HCT116 (cell line): ENCODE measurements around the gene GRIK3. TPM values are rescaled to one million over a fixed set of nuclear protein-coding genes. Genes with fewer than 3 reads are reported as not detected.

Experiments
- ATAC-seq: fragments of 200-7000 bp; cut with Tn5 transposase; 2 replicates; pipeline ENCODE4 v1.9.1; 2020; ENCODE audit warnings: mild to moderate bottlenecking, moderate library complexity
- BruUV-seq: library from RNA; stranded (reverse); fragments of 400-500 nt; replicated peaks from 2 replicates; lab custom pipeline; 2021; lab: Mats Ljungman, UMichigan
- CTCF ChIA-PET: fragments of 300-600 bp; sonication (Branson Sonifier 250); formaldehyde crosslinking; loops from one replicate; lab custom pipeline; 2021; ENCODE audit warnings: antibody characterized with exemption; lab: Charles Lee
- POLR2A ChIA-PET: fragments of 300-600, 350-600 bp; sonication (Branson Sonifier 250); formaldehyde crosslinking; loops from one replicate; lab custom pipeline; 2021; ENCODE audit warnings: antibody characterized with exemption; lab: Charles Lee
- RAD21 ChIA-PET, 2 experiments: fragments of 300-600 bp; sonication (Branson Sonifier 250); formaldehyde crosslinking; loops; one replicate each; lab custom pipeline; 2023; ENCODE audit warnings: low total read pairs in 2 of 2; ENCODE audit not compliant: uncharacterized antibody in 2 of 2, unreplicated experiment in 2 of 2, low non-redundant PET in 1 of 2; lab: Charles Lee
- DNase-seq: peaks from one replicate; pipeline ENCODE4 v3.0.0-alpha.2; 2010; ENCODE audit warnings: low read depth, low spot score
- H2AFZ ChIP-seq: fragments of 200-600 bp; shearing (Covaris generic), sonication (generic); 2 replicates; pipeline ENCODE4 v1.6.1; 2017; ENCODE audit warnings: low read depth, mixed run types, mixed read lengths, antibody characterized with exemption, low read length; ENCODE audit not compliant: poor library complexity, severe bottlenecking
- H3K27ac ChIP-seq: 2 replicates; pipeline ENCODE4 v1.5.1; 2012; ENCODE audit warnings: low read depth, low read length
- H3K27me3 ChIP-seq: fragments of 200-600 bp; sonication (generic); 2 replicates; pipeline ENCODE4 v1.6.1; 2016; ENCODE audit warnings: mixed run types, low read length, mixed read lengths; ENCODE audit not compliant: insufficient read depth
- H3K36me3 ChIP-seq, 2 experiments: fragments of 200-500 bp in 1 of 2; fragments of 200-600 bp in 1 of 2; sonication (Bioruptor generic) in 1 of 2; sonication (generic) in 1 of 2; 2 replicates each; pipeline versions ENCODE4 v1.5.1 to v1.6.1; 2014 to 2016; ENCODE audit warnings: low read length in 2 of 2, inconsistent platforms in 1 of 2, mixed read lengths in 1 of 2, mixed run types in 1 of 2; ENCODE audit not compliant: insufficient read depth in 2 of 2, control insufficient read depth in 1 of 2
- H3K4me1 ChIP-seq, 2 experiments: fragments of 200-600 bp in 1 of 2; sonication (generic) in 1 of 2; 2 replicates each; pipeline versions ENCODE4 v1.5.1 to v1.6.1; 2012 to 2017; ENCODE audit warnings: low read length in 2 of 2, inconsistent platforms in 1 of 2, mild to moderate bottlenecking in 1 of 2, mixed read lengths in 1 of 2, mixed run types in 1 of 2, moderate library complexity in 1 of 2; ENCODE audit not compliant: insufficient read depth in 2 of 2, control insufficient read depth in 1 of 2
- H3K4me2 ChIP-seq: fragments of 200-600 bp; sonication (generic); 2 replicates; pipeline ENCODE4 v1.6.1; 2017; ENCODE audit warnings: mixed run types, low read length, mixed read lengths
- H3K4me3 ChIP-seq, 2 experiments: fragments of 200-600 bp in 1 of 2; sonication (generic) in 1 of 2; replicated peaks in 1 of 2; 2 replicates each; pipeline ENCODE4 v1.5.1; 2011 to 2016; ENCODE audit warnings: low read length in 2 of 2, control low read depth in 1 of 2, low read depth in 1 of 2, mild to moderate bottlenecking in 1 of 2, mixed read lengths in 1 of 2, mixed run types in 1 of 2
- H3K79me2 ChIP-seq: fragments of 200-600 bp; sonication (generic); 2 replicates; pipeline ENCODE4 v1.6.1; 2017; ENCODE audit warnings: mild to moderate bottlenecking, mixed run types, low read length, moderate library complexity, mixed read lengths; ENCODE audit not compliant: insufficient read depth
- H3K9ac ChIP-seq: fragments of 200-600 bp; sonication (generic); 2 replicates; pipeline ENCODE4 v1.6.1; 2016; ENCODE audit warnings: low read length, mixed read lengths
- H3K9me2 ChIP-seq: fragments of 200-600 bp; sonication (generic), shearing (Covaris generic); 2 replicates; pipeline ENCODE4 v1.6.1; 2017; ENCODE audit warnings: mixed run types, mild to moderate bottlenecking, moderate library complexity; ENCODE audit not compliant: insufficient read depth
- H3K9me3 ChIP-seq, 2 experiments: fragments of 200-500 bp in 1 of 2; fragments of 200-600 bp in 1 of 2; sonication (Bioruptor generic) in 1 of 2; sonication (generic) in 1 of 2; 2 replicates each; pipeline ENCODE4 v1.6.1; 2014 to 2017; ENCODE audit warnings: low read length in 2 of 2, mixed read lengths in 2 of 2, inconsistent platforms in 1 of 2, low read depth in 1 of 2, mild to moderate bottlenecking in 1 of 2, mixed run types in 1 of 2, moderate library complexity in 1 of 2; ENCODE audit not compliant: control insufficient read depth in 1 of 2, insufficient read depth in 1 of 2
- H4K20me1 ChIP-seq: fragments of 200-600 bp; sonication (generic), shearing (Covaris generic); 2 replicates; pipeline ENCODE4 v1.6.1; 2017; ENCODE audit warnings: mixed run types, mild to moderate bottlenecking, moderate library complexity; ENCODE audit not compliant: insufficient read depth
- ATF3 ChIP-seq: IDR thresholded peaks from 2 replicates; pipeline ENCODE4 v1.6.1; 2012
- CBX3 ChIP-seq: IDR thresholded peaks from 2 replicates; pipeline ENCODE4 v1.6.1; 2012; ENCODE audit warnings: low read depth
- FOSL1 ChIP-seq: IDR thresholded peaks from 2 replicates; pipeline ENCODE4 v1.6.1; 2012; ENCODE audit warnings: low read depth
- JUND ChIP-seq: IDR thresholded peaks from 2 replicates; pipeline ENCODE4 v1.6.1; 2012
- POLR2AphosphoS5 ChIP-seq: IDR thresholded peaks from 2 replicates; pipeline ENCODE4 v1.6.1; 2011; ENCODE audit warnings: mild to moderate bottlenecking, low read depth, low read length, moderate library complexity
- SP1 ChIP-seq: IDR thresholded peaks from 2 replicates; pipeline ENCODE4 v1.6.1; 2012; ENCODE audit warnings: low read depth
- ZBTB33 ChIP-seq: IDR thresholded peaks from 2 replicates; pipeline ENCODE4 v1.6.1; 2011; ENCODE audit warnings: mild to moderate bottlenecking, low read length, moderate library complexity; ENCODE audit not compliant: insufficient replicate concordance; ENCODE audit errors: extremely low read depth
- intact Hi-C: fragments of 100-400 bp; cut with micrococcal nuclease; formaldehyde crosslinking; loops from 2 replicates; pipeline ENCODE4 v1.10.0; 2022
- total RNA-seq: library from RNA; stranded (reverse); gene quantifications from one replicate; pipeline ENCODE4 v1.2.1, GENCODE V29; 2021; ENCODE audit not compliant: unreplicated experiment

The GRIK3 gene
- total RNA-seq, 1 experiment from 2014 or later = not detected

GRCh38 chr1:37035796-37036666, 1.7 kb upstream of the GRIK3 start (continued):
- TF ChIP-seq ZBTB33 (no peak), ATF3 (no peak)

GRCh38 chr1:37035014-37035691, 838 bp upstream of the GRIK3 start:
- RAD21 ChIA-PET = no interaction called here
- no peak for DNase-seq
- CTCF ChIA-PET = no interaction called here
- Histone ChIP-seq H3K27ac (no peak overlapping the region), H3K36me3 (no peaks in the 10 kb centered on the region), H3K9me2 (no peaks in the 10 kb centered on the region), H3K4me3 (no peak overlapping the region), H3K9me3 (no peaks in the 10 kb centered on the region), H3K27me3 (peaks cover 12% of the 10 kb centered on the region), H4K20me1 (no peaks in the 10 kb centered on the region), H3K4me1 (no peaks in the 10 kb centered on the region), H3K9ac (no peak overlapping the region), H2AFZ (no peak overlapping the region), H3K79me2 (no peaks in the 10 kb centered on the region), H3K4me2 (no peak overlapping the region)
- no peak for TF ChIP-seq JUND
- TF ChIP-seq SP1 = no peak
- no peak for TF ChIP-seq POLR2AphosphoS5
- no peak for TF ChIP-seq ATF3
- TF ChIP-seq CBX3 = no peak
- no peak for TF ChIP-seq FOSL1
- intact Hi-C loops = loop anchor here (5.0 kb wide), 1 partner anchor 428 kb away; no protein-coding TSS in a partner anchor
- POLR2A ChIA-PET = no interaction called here
- no peak for ATAC-seq
- no TSS peak for BruUV-seq
